ENCODE measurements around the gene GUCY1A2. TPM values are rescaled to one million over a fixed set of nuclear protein-coding genes. Genes with fewer than 3 reads are reported as not detected.

GUCY1A2 gene
- total RNA-seq = 0.44 and 1.6 TPM in 2 replicates

DNA sequence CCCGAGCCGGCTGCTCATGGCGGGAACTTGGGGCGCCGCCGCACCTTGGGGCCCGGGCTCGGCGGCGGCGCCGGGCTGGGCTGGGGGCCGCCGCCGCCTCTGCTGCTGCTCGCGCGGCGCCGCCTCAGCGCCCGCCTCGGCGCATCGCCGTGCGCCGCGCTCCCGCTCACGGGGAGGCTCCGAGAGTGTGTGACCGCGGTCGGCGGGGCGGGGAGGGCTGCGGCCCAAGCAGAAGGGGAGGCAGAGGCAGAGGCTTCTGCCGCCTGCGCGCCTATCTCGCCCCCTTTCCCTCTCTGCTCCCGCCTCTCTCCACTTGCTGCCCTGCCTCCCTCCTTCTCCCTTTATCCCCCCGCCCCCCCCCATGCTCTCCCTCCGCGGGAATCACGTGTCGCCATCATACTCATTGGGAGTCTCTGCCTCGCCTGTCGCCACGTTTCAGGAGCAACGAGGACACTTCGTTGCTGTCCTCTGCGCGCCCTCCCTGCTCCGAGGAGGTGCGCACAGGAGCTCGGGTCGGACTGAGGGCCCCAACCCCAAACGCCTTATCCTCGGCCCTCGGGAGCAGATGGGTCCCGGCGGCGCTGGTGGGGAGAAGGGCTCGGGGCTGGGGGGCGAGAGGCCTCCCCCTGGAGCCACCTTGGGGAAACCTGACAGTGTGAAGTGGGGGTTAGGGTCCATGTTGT lies at the start of gene GUCY1A2:
GUCY1A2 (minus strand) TSS at position 258 of the 683 bp plus-strand sequence. CDS start 421 bp downstream, outside the sequence.

Data from placental pericyte (primary cell).